Measurements from ENCODE around the gene ANO6.
"Not testable (repeated sequence)": the region's sequence is repeated elsewhere in the genome, so short reads cannot be mapped to it uniquely, and the experiment has no call there.

Gene ANO6

DNA sequence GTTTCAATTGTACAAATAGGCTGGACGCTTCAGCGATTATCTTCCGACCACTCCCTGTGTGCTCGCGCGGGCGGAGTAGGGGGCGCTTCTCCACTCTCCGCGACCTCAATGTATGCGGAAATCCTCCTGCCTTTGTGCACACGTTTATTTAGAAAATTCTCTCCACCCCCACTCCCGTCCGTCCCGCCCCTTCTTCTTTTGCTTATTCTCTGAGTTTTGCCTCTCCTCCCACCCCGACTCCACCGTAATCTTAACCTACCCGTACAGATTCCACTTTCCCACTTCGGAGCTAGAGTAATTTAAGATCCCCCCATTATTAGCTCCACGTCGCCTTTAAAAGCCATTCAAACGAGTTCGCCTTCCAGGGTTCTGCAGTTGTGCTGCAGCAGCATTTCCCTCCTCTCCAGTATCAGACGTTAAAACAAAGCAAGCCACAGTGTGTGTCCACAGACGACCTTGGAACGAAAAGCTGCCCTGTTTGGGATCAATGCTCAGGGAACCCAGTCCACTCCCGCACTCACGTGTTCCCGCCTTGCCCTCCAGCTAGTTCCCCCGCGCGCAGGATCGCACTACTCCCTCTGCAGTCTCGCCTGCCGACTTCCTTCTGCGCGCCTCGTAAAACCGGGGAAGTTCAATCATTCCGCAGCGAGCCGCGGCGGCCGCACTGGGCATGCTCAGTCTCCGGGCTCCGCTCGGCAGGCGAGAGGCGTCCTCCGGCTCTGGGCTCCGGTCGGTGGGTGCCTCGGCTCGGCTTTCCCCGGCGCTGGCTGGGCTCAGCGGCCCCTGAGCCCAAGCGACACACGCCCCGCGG is at the start of gene ANO6:
Gene ANO6 (plus strand): TSS at position 677 of the 811 bp plus-strand sequence. CDS start 227 bp downstream, outside the sequence.
- DNase-seq (ENCODE audit: low spot score): peak; percentile 78

DNA sequence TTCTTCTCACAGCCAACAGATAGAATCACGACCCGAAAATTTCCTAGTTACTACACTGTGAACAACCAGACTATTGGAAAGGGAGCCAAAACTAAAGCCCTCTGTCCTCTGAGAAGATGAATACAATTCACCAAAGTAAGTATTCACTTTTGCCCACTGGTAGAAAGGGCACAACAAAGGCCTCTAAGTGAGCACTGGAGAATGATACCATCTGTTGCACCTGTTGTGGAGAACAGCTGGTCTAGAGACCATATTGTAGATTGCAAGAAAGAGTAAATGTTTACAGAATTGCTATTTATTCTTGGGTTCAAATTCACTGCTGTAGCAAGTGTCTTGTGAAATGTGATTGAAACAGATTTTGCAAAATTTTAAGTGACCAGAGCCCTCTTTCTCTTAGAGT is 46.9 kb upstream of the ANO6 start:
- no peak for DNase-seq (ENCODE audit: low spot score)

DNA sequence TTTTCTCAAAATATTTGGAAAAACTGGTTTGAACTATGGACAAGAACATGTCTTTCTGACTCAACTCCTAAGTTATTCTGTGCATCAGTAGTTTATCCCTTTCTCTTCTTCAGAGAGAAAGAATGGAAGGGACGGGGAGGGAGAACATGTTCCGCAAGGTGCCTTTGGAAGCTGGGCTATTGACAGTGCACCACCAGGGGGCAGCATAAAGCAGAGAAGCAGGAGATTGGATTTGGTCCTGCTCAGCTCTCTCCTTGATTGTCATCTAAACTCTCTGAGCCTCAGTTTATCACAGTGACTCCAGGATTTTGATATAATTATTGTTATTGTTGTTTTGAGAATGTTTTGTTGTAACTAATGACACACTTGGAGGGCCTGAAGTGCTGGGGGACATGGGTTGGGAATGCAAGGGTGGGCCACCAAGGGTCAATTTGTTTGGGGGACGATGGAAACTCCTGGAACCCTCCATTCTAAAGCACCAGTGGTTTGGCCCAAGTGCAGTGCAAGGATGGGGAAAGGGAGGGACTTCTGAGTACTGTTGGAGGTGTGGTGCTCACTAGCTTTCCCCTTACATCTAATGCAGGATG is 45.3 kb upstream of the ANO6 start:
- peak; percentile 57 for DNase-seq (ENCODE audit: low spot score)

- not testable (repeated sequence) for DNase-seq (ENCODE audit: low spot score)
Observed at GRCh38 chr12:45173293-45173692, 42.6 kb upstream of the ANO6 start.

DNA sequence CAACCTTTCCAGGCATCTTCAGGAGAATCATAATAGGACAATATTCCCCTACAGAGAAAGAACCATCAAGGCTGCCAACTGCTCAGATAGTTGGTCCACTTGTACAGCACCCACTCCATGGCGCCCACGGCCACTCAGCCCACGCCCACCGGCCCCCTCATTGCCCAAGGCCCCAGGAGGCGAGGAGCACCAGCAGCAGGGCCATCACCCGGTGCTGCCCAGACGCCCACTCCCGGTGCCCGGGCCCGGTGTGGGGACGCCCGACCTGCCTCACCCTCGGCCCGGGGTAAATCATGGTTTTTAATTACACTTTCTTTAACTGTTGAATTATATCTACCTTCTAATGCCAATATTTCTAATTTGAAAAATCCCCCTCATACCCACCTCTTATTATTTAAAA is 41.3 kb upstream of the ANO6 start:
- DNase-seq (ENCODE audit: low spot score): no peak

DNA sequence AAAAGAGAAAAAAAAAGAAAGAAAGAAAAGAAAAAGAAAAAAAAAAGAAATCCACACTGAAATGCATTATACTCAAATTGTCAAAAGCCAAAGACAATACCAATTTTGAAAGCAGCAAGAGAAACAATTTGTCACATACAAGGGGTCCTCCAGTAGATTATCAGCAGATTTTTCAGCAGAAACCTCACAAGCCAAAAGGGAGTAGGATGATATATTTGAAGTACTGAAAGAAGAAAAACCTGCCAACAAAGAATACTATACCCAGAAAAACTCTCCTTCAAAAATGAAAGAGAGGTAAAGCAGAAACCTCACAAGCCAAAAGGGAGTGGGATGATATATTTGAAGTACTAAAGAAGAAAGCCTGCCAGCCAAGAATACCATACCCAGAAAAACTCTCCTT is 37.1 kb upstream of the ANO6 start:
- DNase-seq (ENCODE audit: low spot score): no peak

GRCh38 chr12:45182511-45182910 is 33.4 kb upstream of the ANO6 start:
- DNase-seq (ENCODE audit: low spot score): no peak

DNA sequence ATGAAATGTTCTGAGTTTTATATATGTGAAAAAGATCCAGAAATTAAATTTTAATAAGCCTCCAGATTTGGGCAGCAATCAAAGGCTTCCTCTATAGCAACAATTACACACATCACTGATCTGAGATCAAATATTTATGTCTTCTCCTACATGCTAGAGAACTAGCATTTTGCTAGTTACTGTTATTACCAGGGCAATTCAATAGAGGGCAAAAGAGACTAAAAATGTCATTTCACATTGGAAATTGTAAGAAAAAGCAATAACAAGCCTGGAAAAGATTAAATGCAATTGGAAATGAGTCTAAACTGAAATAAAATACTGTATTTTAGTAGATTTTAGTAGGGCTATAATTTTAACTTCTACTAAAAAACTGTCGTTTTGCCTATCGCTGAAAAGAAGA is 32.6 kb upstream of the ANO6 start:
- DNase-seq (ENCODE audit: low spot score): peak; percentile 24

DNA sequence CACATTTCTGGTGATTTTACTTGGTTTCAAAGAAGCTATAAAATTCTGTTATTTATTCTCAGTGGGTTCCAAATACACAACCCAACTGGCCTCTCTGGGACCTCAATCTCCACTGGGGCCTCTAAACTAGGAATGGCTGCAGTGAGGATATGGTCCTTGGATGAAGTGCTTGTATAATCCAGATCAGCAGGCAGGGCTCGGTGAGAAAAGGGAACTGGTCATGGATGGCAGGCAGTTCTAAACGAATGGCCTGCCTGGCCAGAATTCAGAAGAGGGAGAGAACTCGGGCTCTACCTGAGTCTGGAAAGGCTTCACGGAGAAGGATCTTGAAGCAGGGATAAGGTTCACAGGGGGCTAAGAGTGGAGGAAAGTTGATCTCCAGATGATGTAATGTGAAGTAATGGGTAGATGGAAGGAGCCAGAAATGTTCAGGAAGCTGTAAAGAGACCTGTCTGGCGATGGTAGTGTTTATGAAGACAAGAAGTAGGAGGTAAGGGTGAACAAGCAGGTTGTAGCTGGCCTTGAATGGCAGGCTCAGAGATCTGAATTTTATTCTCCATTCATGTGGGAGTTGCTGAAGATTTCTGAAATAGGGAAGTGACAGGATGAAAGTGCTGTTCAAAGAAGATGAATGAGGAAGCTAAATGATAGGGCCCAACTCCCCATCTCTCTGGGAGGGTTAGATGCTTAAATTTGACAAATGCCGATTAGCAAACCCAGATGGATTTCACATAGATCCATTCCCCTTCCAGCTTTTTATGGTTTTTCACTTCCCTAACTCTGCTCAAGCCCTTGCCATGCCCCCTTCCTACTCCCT is 31.5 kb upstream of the ANO6 start:
- DNase-seq (ENCODE audit: low spot score): no peak

DNA sequence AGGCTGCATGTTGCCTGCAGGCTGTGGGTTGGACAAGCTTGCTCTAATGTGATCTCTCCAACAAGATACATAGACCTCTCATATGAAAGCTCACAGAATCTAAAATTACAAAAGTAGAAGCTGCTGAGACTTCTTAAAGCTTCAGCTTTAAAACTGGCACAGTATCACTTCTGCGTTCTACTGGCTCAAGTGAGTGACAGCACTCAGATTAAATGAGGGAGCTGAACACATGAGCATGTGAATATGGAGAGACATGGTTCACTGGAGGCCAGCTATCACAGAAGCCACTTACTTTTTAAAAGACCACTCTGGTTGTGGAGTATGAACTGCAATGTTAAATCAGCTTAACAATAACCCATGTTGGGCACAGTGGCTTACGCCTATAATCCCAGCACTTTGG is 29.1 kb upstream of the ANO6 start:
- no peak for DNase-seq (ENCODE audit: low spot score)

DNA sequence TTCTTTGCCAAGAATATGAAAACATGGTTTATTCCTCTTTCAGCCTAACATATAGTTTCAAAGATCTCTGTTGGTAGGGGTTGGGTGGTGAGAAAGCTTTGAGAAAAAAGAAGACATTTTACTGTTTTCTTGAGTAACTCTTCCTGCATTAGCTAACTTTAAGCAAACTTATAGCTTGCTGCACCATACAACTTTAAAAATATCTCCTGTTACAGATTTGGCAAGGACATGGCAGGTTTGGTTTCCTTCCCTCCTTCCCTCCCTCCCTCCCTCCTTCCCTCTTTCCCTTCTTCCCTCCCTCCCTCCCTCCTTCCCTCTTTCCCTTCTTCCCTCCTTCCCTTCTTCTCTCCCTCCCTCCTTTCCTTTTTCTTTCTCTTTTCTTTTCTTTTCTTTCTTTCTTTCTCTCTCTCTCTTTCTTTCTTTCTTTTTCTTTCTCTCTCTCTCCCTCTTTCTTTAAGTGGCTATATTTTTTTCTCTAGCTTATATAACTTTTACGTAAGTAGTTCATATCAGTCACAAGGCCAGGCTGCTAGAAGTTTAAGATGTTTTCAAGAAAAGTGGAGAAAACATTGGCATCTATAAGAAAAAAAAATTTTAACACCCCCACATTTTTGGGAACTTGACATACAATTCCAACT is 26.0 kb upstream of the ANO6 start:
- DNase-seq (ENCODE audit: low spot score): no peak

GRCh38 chr12:45191239-45191638 is 24.7 kb upstream of the ANO6 start:
- DNase-seq (ENCODE audit: low spot score): no peak

GRCh38 chr12:45192707-45193106 is 23.2 kb upstream of the ANO6 start:
- no peak for DNase-seq (ENCODE audit: low spot score)

DNA sequence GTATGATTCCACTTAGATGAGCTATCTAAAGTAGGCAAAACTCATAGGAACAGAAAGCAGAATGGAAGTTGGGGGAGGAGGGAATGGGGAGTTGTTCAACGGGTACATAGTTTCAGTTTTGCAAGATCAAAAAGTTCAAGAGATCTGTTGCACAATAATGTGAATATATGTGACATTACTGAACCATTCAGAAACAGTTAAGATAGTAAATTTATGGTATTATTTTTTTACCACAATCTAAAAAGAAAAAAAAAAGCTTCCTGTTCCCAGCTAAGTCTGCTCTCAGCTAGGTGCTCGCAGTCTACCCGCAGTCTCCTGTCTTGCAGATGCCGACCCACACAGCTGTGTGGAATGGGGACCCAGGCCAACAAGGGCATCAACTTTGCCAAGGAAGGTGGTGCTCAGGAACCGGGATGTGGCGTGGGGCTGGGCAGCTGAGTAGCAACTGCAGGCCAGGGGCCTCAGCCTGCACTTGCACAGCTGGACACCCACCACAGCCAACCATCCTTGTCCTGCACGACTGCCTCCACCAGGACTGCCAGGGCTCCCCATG is 15.3 kb upstream of the ANO6 start:
- DNase-seq (ENCODE audit: low spot score): no peak

DNA sequence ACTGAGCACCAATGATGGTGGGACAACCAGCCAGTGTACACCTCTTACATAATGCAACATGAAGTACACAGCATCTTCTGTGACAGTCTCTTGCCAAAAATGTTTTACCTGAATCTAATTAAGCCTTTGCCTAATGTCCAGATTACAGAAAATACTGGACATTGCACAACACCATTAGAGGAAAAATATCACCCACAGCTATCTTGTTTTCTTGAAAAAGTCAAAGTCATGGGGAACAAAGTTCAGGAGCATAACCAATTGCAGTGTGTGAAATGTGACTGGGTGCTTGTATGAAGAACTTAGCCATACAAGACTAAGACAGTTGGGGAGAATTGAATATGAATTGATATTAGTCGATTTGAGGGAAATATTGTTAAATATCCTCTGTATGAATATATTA is 12.1 kb upstream of the ANO6 start:
- DNase-seq (ENCODE audit: low spot score): no peak

DNA sequence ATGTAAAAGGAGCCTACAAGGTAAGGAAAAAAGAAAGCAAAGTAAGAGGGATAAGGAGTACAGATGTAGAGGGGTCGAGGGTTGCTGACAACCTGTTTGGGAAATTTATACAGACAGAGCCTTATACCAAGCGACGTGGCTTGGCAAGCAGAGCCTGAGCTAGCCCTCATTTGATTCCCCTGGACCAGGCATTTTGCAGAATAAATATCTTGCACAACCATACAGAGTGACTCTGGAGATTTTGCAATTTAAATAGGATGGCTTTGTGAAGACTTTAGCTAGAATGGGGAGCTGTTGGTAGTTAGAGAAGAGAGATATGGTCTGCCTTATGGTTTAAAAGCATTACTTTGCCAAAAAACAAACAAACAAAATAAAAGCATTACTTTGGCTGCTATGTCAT is 11.1 kb upstream of the ANO6 start:
- no peak for DNase-seq (ENCODE audit: low spot score)

- no peak for DNase-seq (ENCODE audit: low spot score)
Observed at GRCh38 chr12:45205165-45205825, 10.6 kb upstream of the ANO6 start.

- DNase-seq (ENCODE audit: low spot score): no peak
Observed at GRCh38 chr12:45208604-45209487, 7.0 kb upstream of the ANO6 start.

- DNase-seq (ENCODE audit: low spot score): no peak
Observed at GRCh38 chr12:45209784-45210183, 6.1 kb upstream of the ANO6 start.

DNA sequence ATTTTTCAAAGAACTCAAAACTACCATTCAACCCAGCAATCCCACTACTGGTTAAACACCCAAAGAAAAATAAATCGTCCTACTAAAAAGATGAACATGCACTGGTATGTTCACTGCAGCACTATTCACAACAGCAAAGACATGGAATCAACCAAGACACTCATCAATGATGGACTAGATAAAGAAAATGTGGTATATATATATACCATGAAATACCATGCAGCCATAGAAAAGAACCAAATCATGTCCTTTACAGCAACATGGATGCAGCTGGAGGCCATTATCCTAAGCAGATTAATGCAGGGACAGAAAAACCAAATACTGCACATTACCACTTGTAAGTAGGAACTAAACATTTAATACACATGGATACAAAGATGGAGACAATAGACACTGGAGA is 3.8 kb upstream of the ANO6 start:
- DNase-seq (ENCODE audit: low spot score): no peak

DNA sequence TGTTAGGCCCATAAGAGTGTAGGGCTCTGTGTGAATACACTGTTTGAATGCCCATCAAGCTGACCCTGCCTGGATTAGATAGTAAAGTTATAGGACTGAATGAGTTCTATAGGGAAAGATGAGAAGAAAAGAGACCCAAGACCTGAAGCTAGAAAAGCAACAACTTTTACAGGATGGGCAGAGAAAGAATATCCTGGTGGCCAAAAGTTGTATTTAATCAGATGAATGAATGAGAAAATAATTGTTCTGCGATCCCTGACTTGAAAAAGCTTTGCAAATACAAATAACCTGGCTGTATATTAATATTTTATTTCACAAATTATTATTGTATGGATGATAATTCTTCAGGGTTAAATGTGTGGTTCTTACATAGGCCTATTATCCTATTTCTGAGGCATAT is 2.8 kb upstream of the ANO6 start:
- DNase-seq (ENCODE audit: low spot score): no peak

Measured in hepatic stellate cell (primary cell).